ENCODE data around the gene PCDHGB7.

Gene PCDHGB7

GRCh38 chr5:141393267-141393666, 24.2 kb upstream of the PCDHGB7 start:
- no peak for TF ChIP-seq CTCF (IDR thresholded peaks at IDR 0.05)

- TF ChIP-seq CTCF (IDR thresholded peaks at IDR 0.05): peak; percentile 76
Measured at GRCh38 chr5:141397756-141398551, 19.5 kb upstream of the PCDHGB7 start, which contains the start of gene PCDHGB5. TSS of gene PCDHGB5 (plus strand) at chr5:141397947. CDS start at chr5:141398128, 181 bp downstream.

GRCh38 chr5:141398608-141399007, 18.9 kb upstream of the PCDHGB7 start:
- TF ChIP-seq CTCF (IDR thresholded peaks at IDR 0.05): no peak

- TF ChIP-seq CTCF (IDR thresholded peaks at IDR 0.05): no peak
Measured at GRCh38 chr5:141399555-141400258, 17.8 kb upstream of the PCDHGB7 start.

- TF ChIP-seq CTCF (IDR thresholded peaks at IDR 0.05): peak; percentile 49
Measured at GRCh38 chr5:141402553-141403243, 14.8 kb upstream of the PCDHGB7 start, which contains the start of gene PCDHGA9. TSS of gene PCDHGA9 (plus strand) at chr5:141402778. CDS start at chr5:141402953, 175 bp downstream.

GRCh38 chr5:141403387-141403786, 14.1 kb upstream of the PCDHGB7 start:
- TF ChIP-seq CTCF (IDR thresholded peaks at IDR 0.05): no peak

- peak; percentile 32; the same call in 1 of the 2 replicates for TF ChIP-seq CTCF (IDR thresholded peaks at IDR 0.05)
Measured at GRCh38 chr5:141407790-141408505, 9.5 kb upstream of the PCDHGB7 start, which contains the start of gene PCDHGB6. TSS of gene PCDHGB6 (plus strand) at chr5:141408021. CDS start at chr5:141408203, 182 bp downstream.

Data from LNCAP (cell line).